SK-N-SH (cell line): Measurements from ENCODE around the gene MXRA8. TPM values are rescaled to one million over a fixed set of nuclear protein-coding genes. Genes with fewer than 3 reads are reported as not detected.

Experiments used
- CTCF ChIA-PET: fragments of 300-600, 350-600 bp; formaldehyde crosslinking; extraction: SDS; loops from one replicate; lab custom pipeline; 2021; lab: Yijun Ruan, JAX
- POLR2A ChIA-PET: fragments of 350-600 bp; sonication (Branson Sonifier 250); formaldehyde crosslinking; extraction: SDS; loops from one replicate; lab custom pipeline; 2020; ENCODE audit warnings: antibody characterized with exemption, inconsistent platforms; lab: Yijun Ruan, JAX
- DNase-seq: peaks from one replicate; pipeline ENCODE4 v3.0.0; 2012
- H2AFZ ChIP-seq: fragments of 200-600 bp; sonication (generic); 2 replicates; pipeline ENCODE4 v1.8.1; 2016; ENCODE audit warnings: antibody characterized with exemption, mild to moderate bottlenecking, low read depth
- H3F3A ChIP-seq: fragments of 200-600 bp; sonication (generic); replicated peaks from 2 replicates; pipeline ENCODE3; 2016; ENCODE audit warnings: antibody characterized with exemption, mild to moderate bottlenecking; ENCODE audit not compliant: insufficient read depth
- H3K27ac ChIP-seq, 2 experiments: fragments of 200-500 bp in 1 of 2; fragments of 200-600 bp in 1 of 2; sonication (Bioruptor generic) in 1 of 2; sonication (generic), shearing (Covaris generic) in 1 of 2; 2 replicates each; pipeline versions ENCODE4 v1.5.1 to v1.6.1; 2014 to 2016; ENCODE audit warnings: low read depth in 2 of 2, inconsistent platforms in 1 of 2, low read length in 1 of 2, mild to moderate bottlenecking in 1 of 2, mixed read lengths in 1 of 2
- H3K27me3 ChIP-seq: fragments of 200-600 bp; sonication (generic), shearing (Covaris generic); 2 replicates; pipeline ENCODE4 v1.6.1; 2016; ENCODE audit warnings: mixed run types; ENCODE audit not compliant: insufficient read depth
- H3K36me3 ChIP-seq, 2 experiments: fragments of 200-500 bp in 1 of 2; fragments of 200-600 bp in 1 of 2; sonication (Bioruptor generic) in 1 of 2; sonication (generic) in 1 of 2; replicated peaks in 1 of 2; 2 replicates each; pipeline versions ENCODE3 to v1.5.1; 2014 to 2016; ENCODE audit warnings: low read length in 1 of 2, mild to moderate bottlenecking in 1 of 2; ENCODE audit not compliant: insufficient read depth in 2 of 2, control insufficient read depth in 1 of 2
- H3K4me1 ChIP-seq, 2 experiments: fragments of 200-500 bp in 1 of 2; fragments of 200-600 bp in 1 of 2; sonication (Bioruptor generic) in 1 of 2; sonication (generic), shearing (Covaris generic) in 1 of 2; 2 replicates each; pipeline versions ENCODE4 v1.5.1 to v1.6.1; 2014 to 2016; ENCODE audit warnings: low read depth in 1 of 2, low read length in 1 of 2, mixed run types in 1 of 2; ENCODE audit not compliant: insufficient read depth in 2 of 2, control insufficient read depth in 1 of 2
- H3K4me2 ChIP-seq: fragments of 200-600 bp; sonication (generic), shearing (Covaris generic); 2 replicates; pipeline ENCODE4 v1.6.1; 2017; ENCODE audit warnings: mixed run types
- H3K4me3 ChIP-seq, 2 experiments: fragments of 200-500 bp in 1 of 2; fragments of 200-600 bp in 1 of 2; sonication (Bioruptor generic) in 1 of 2; sonication (generic), shearing (Covaris generic) in 1 of 2; 2 replicates each; pipeline versions ENCODE4 v1.5.1 to v1.8.1; 2014 to 2016; ENCODE audit warnings: low read depth in 2 of 2, inconsistent platforms in 1 of 2, low read length in 1 of 2, mild to moderate bottlenecking in 1 of 2, mixed read lengths in 1 of 2, moderate library complexity in 1 of 2
- H3K79me2 ChIP-seq: fragments of 200-600 bp; sonication (generic); 2 replicates; pipeline ENCODE4 v1.8.1; 2017; ENCODE audit warnings: mild to moderate bottlenecking; ENCODE audit not compliant: insufficient read depth
- H3K9ac ChIP-seq: fragments of 200-600 bp; sonication (generic); 2 replicates; pipeline ENCODE4 v1.6.1; 2017; ENCODE audit warnings: mixed run types
- H3K9me2 ChIP-seq: fragments of 200-600 bp; sonication (generic); 2 replicates; pipeline ENCODE4 v1.6.1; 2017; ENCODE audit warnings: mixed run types
- H3K9me3 ChIP-seq: fragments of 200-600 bp; sonication (generic); 2 replicates; pipeline ENCODE4 v1.6.1; 2017; ENCODE audit warnings: mixed run types, mild to moderate bottlenecking, moderate library complexity
- H4K20me1 ChIP-seq: fragments of 200-600 bp; sonication (generic); 2 replicates; pipeline ENCODE4 v1.6.1; 2017; ENCODE audit warnings: mild to moderate bottlenecking, mixed run types; ENCODE audit not compliant: insufficient read depth
- CHD2 ChIP-seq: fragments of 150-350 bp; IDR thresholded peaks from 2 replicates; pipeline ENCODE4 v1.6.1; 2018; ENCODE audit warnings: low read length; ENCODE audit not compliant: partially characterized antibody
- CTCF ChIP-seq: fragments of 200-600 bp; sonication (generic); IDR thresholded peaks from 2 replicates; pipeline ENCODE4 v1.6.1; 2017; ENCODE audit warnings: antibody characterized with exemption, mild to moderate bottlenecking, moderate library complexity
- ELF1 ChIP-seq: IDR thresholded peaks from 2 replicates; pipeline ENCODE4 v1.4.0; 2012
- EP300 ChIP-seq, 2 experiments: IDR thresholded peaks; 2 replicates each; pipeline versions ENCODE4 v1.4.0 to v1.6.1; 2012; ENCODE audit warnings: borderline replicate concordance in 1 of 2, low read depth in 1 of 2, low read length in 1 of 2
- EZH2phosphoT487 ChIP-seq: fragments of 200-600 bp; sonication (generic); IDR thresholded peaks from 2 replicates; pipeline ENCODE4 v1.6.1; 2017; ENCODE audit warnings: low read depth, mixed run types, mild to moderate bottlenecking, antibody characterized with exemption, moderate library complexity, borderline replicate concordance
- FOSL2 ChIP-seq: IDR thresholded peaks from 2 replicates; pipeline ENCODE4 v1.4.0; 2012; ENCODE audit warnings: low read depth, mild to moderate bottlenecking, moderate library complexity, borderline replicate concordance
- FOXJ3 ChIP-seq: sonication (generic); formaldehyde crosslinking; IDR thresholded peaks from 2 replicates; pipeline ENCODE4 v1.5.1; 2020; ENCODE audit warnings: mild to moderate bottlenecking, missing genetic modification reagents
- FOXM1 ChIP-seq: IDR thresholded peaks from 2 replicates; pipeline ENCODE4 v1.4.0; 2012; ENCODE audit warnings: low read depth, mild to moderate bottlenecking
- GABPA ChIP-seq: IDR thresholded peaks from 2 replicates; pipeline ENCODE4 v1.4.0; 2012; ENCODE audit warnings: low read depth, mild to moderate bottlenecking
- GATA2 ChIP-seq: sonication (generic); formaldehyde crosslinking; IDR thresholded peaks from 2 replicates; pipeline ENCODE4 v1.5.0; 2020; ENCODE audit warnings: mild to moderate bottlenecking, missing genetic modification reagents
- IRF3 ChIP-seq: fragments of 150-350 bp; IDR thresholded peaks from 2 replicates; pipeline ENCODE4 v1.6.1; 2016; ENCODE audit warnings: mild to moderate bottlenecking, low read depth, low read length
- JUND ChIP-seq: IDR thresholded peaks from 2 replicates; pipeline ENCODE4 v1.4.0; 2012
- MAX ChIP-seq: IDR thresholded peaks from 2 replicates; pipeline ENCODE4 v1.4.0; 2012; ENCODE audit warnings: low read depth
- MXI1 ChIP-seq: IDR thresholded peaks from 2 replicates; pipeline ENCODE4 v1.6.1; 2012; ENCODE audit warnings: mild to moderate bottlenecking, low read depth, low read length, improper control_type of control experiment
- NFIC ChIP-seq: IDR thresholded peaks from 2 replicates; pipeline ENCODE4 v1.4.0; 2012; ENCODE audit warnings: borderline replicate concordance
- NRF1 ChIP-seq: IDR thresholded peaks from 2 replicates; pipeline ENCODE4 v1.6.1; 2012; ENCODE audit warnings: low read depth, mild to moderate bottlenecking, low read length
- POLR2AphosphoS5 ChIP-seq: IDR thresholded peaks from 2 replicates; pipeline ENCODE4 v1.6.1; 2012; ENCODE audit warnings: low read depth, low read length
- RFX5 ChIP-seq: IDR thresholded peaks from 2 replicates; pipeline ENCODE4 v1.6.1; 2012; ENCODE audit warnings: mild to moderate bottlenecking, improper control_type of control experiment, low read length
- RXRA ChIP-seq: IDR thresholded peaks from 2 replicates; pipeline ENCODE4 v1.4.0; 2012; ENCODE audit warnings: low read depth, mild to moderate bottlenecking, borderline replicate concordance
- SMC3 ChIP-seq: IDR thresholded peaks from 2 replicates; pipeline ENCODE4 v1.6.1; 2012; ENCODE audit warnings: low read depth, low read length, improper control_type of control experiment
- TAF1 ChIP-seq: IDR thresholded peaks from 2 replicates; pipeline ENCODE4 v1.6.1; 2012; ENCODE audit warnings: low read depth, mild to moderate bottlenecking, low read length, moderate library complexity, borderline replicate concordance
- TCF12 ChIP-seq: IDR thresholded peaks from 2 replicates; pipeline ENCODE4 v1.4.0; 2012
- USF1 ChIP-seq: IDR thresholded peaks from 2 replicates; pipeline ENCODE4 v1.4.0; 2012; ENCODE audit warnings: low read depth, borderline replicate concordance
- USF2 ChIP-seq: fragments of 150-350 bp; IDR thresholded peaks from 2 replicates; pipeline ENCODE4 v1.6.1; 2017; ENCODE audit warnings: antibody characterized with exemption, low read length, low read depth, borderline replicate concordance
- WGBS: methylation state at CpG from one replicate; pipeline ENCODE4 v1.1.6; 2017; ENCODE audit warnings: low lambda C conversion rate; 5-methylcytosine and 5-hydroxymethylcytosine counted together
- polyA plus RNA-seq, 3 experiments: library from polyadenylated mRNA; depleted of rRNA; stranded (reverse); fragments of >200 nt; gene quantifications; 2 replicates each; pipeline ENCODE4 v1.2.3, GENCODE V29; 2012

Gene MXRA8
- polyA plus RNA-seq, 1 of the 3 experiments (the other 2 are of a cell fraction), result 2.5 TPM

GRCh38 chr1:1391225-1391624, 32.9 kb upstream of the MXRA8 start:
- 0 out of 2 replicates have a peak, but pooled peaks cover 4% of the 10 kb centered on the region for H4K20me1 ChIP-seq
- no peaks in the 10 kb centered on the region for H3K9me2 ChIP-seq
- 90% methylated on average over 10 of the region's 12 CpGs for WGBS
- H3K27me3 ChIP-seq, result no peaks in the 10 kb centered on the region
- no peaks in the 10 kb centered on the region for H3K9me3 ChIP-seq
- H3K4me2 ChIP-seq, result no peak overlapping the region
- H3K36me3 ChIP-seq, result peaks cover 48 to 78% of the 10 kb centered on the region in 2 experiments
- TF ChIP-seq RXRA (no peak), JUND (no peak), USF2 (no peak), SMC3 (no peak), FOXM1 (no peak), CHD2 (no peak), GABPA (no peak), EP300 (IDR thresholded peaks at IDR 0.05; ENCODE audit: borderline replicate concordance in 1 of 2, low read depth in 1 of 2, low read length in 1 of 2) (no peak), TCF12 (no peak), FOXJ3 (CRISPR knock-in tag) (no peak), IRF3 (no peak), EZH2phosphoT487 (no peak), RFX5 (no peak), NFIC (no peak), MAX (no peak), USF1 (no peak)
- no peak for DNase-seq
- H3K4me1 ChIP-seq, result no peaks in the 10 kb centered on the region
- no peak overlapping the region for H3K4me3 ChIP-seq
- no peak overlapping the region for H3K27ac ChIP-seq
- peaks cover 51% of the 10 kb centered on the region for H3K79me2 ChIP-seq
- H2AFZ ChIP-seq, result no peak overlapping the region
- no peaks in the 10 kb centered on the region for H3F3A ChIP-seq
- ChIA-PET CTCF (interaction anchor here (1.2 kb wide), 1 partner anchor 11 kb away, joined by 4 read pairs; no protein-coding TSS in a partner anchor), POLR2A (no interaction called here)
- no peak overlapping the region for H3K9ac ChIP-seq

- Histone ChIP-seq H4K20me1 (0 out of 2 replicates have a peak, but pooled peaks cover 4% of the 10 kb centered on the region), H3K4me1 (no peaks in the 10 kb centered on the region), H3K9ac (no peak overlapping the region), H3K79me2 (peaks cover 45% of the 10 kb centered on the region), H3K36me3 (peaks cover 50 to 83% of the 10 kb centered on the region in 2 experiments), H3K27me3 (no peaks in the 10 kb centered on the region), H3K9me3 (no peaks in the 10 kb centered on the region), H3F3A (no peaks in the 10 kb centered on the region), H3K27ac (no peak overlapping the region), H3K4me2 (no peak overlapping the region), H3K9me2 (no peaks in the 10 kb centered on the region), H3K4me3 (no peak overlapping the region), H2AFZ (no peak overlapping the region)
- no peak for DNase-seq
- WGBS, result 89% methylated on average over 5 of the region's 12 CpGs
- ChIA-PET POLR2A (interaction anchor here (2.3 kb wide), 1 partner anchor 8 kb away, joined by 10 read pairs; the partner anchor contains the start of gene CCNL2), CTCF (interaction anchor here (1.2 to 2.8 kb wide), 3 partner anchors 8 to 12 kb away, joined by 4 to 16 read pairs (median 6); partner anchors contain the start of gene CCNL2)
- no peak for TF ChIP-seq NRF1
- TF ChIP-seq FOSL2, result no peak
- no peak for TF ChIP-seq MXI1
- TF ChIP-seq FOXJ3 (CRISPR knock-in tag), result no peak
- no peak for TF ChIP-seq ELF1
- TF ChIP-seq TAF1, result no peak
- no peak for TF ChIP-seq POLR2AphosphoS5
- TF ChIP-seq RFX5, result no peak
- no peak for TF ChIP-seq USF2
- TF ChIP-seq GATA2 (CRISPR knock-in tag), result no peak
- no peak for TF ChIP-seq EZH2phosphoT487
- TF ChIP-seq CTCF, result no peak
Measured at GRCh38 chr1:1390675-1391074, 32.3 kb upstream of the MXRA8 start.
